A549 (cell line): ENCODE data around the gene GPR183.

Source experiments
- CEBPB ChIP-seq, 2 experiments: fragments of >200 bp in 1 of 2; sonication (Bioruptor Twin) in 1 of 2; formaldehyde crosslinking in 1 of 2; IDR thresholded peaks; 2 replicates each; pipeline ENCODE4 v1.6.1; 2012 to 2016
- JUN ChIP-seq, 2 experiments: fragments of >200 bp; sonication (Bioruptor Twin); formaldehyde crosslinking; IDR thresholded peaks; 2 replicates in 1 of 2; 3 replicates in 1 of 2; pipeline ENCODE4 v1.6.1; 2016 to 2017
- MAFK ChIP-seq: fragments of 450-650 bp; IDR thresholded peaks from 2 replicates; pipeline ENCODE4 v1.6.1; 2014; ENCODE audit not compliant: partially characterized antibody
- NPAS2 ChIP-seq: fragments of 250-450 bp; sonication (Bioruptor Pico); IDR thresholded peaks from 2 replicates; pipeline ENCODE4 v1.8.0; 2022; ENCODE audit warnings: mild to moderate bottlenecking, moderate library complexity, borderline replicate concordance
- POLR2A ChIP-seq: IDR thresholded peaks from 2 replicates; pipeline ENCODE4 v1.6.1; 2012; ENCODE audit warnings: mild to moderate bottlenecking, low read length
- RAD21 ChIP-seq, 2 experiments: fragments of >200 bp in 1 of 2; sonication (Bioruptor Twin) in 1 of 2; formaldehyde crosslinking in 1 of 2; IDR thresholded peaks in 1 of 2; conservative IDR thresholded peaks in 1 of 2; 2 replicates in 1 of 2; 3 replicates in 1 of 2; pipeline ENCODE4 v1.6.1; 2012 to 2018; ENCODE audit warnings: inconsistent platforms in 1 of 2
- RARB ChIP-seq: fragments of 250-450 bp; sonication (Bioruptor Pico); IDR thresholded peaks from 2 replicates; pipeline ENCODE4 v1.8.0; 2021; ENCODE audit warnings: mild to moderate bottlenecking, moderate library complexity
- RFX5 ChIP-seq: fragments of 450-650 bp; IDR thresholded peaks from 2 replicates; pipeline ENCODE4 v1.7.1; 2014; ENCODE audit warnings: antibody characterized with exemption, mild to moderate bottlenecking, moderate library complexity
- TF ChIP-seq, protein P1 (sequence below): fragments of >200 bp; sonication (Bioruptor Twin); formaldehyde crosslinking; IDR thresholded peaks from 3 replicates; pipeline ENCODE4 v1.5.1; 2016
- TF ChIP-seq, protein P2 (sequence below): IDR thresholded peaks from 2 replicates; pipeline ENCODE4 v1.6.1; 2012
- TF ChIP-seq, protein P3 (sequence below): fragments of 250-450 bp; sonication (Bioruptor Pico); IDR thresholded peaks from 2 replicates; pipeline ENCODE4 v1.5.0; 2021; ENCODE audit warnings: mild to moderate bottlenecking, moderate library complexity, borderline replicate concordance

DNA sequence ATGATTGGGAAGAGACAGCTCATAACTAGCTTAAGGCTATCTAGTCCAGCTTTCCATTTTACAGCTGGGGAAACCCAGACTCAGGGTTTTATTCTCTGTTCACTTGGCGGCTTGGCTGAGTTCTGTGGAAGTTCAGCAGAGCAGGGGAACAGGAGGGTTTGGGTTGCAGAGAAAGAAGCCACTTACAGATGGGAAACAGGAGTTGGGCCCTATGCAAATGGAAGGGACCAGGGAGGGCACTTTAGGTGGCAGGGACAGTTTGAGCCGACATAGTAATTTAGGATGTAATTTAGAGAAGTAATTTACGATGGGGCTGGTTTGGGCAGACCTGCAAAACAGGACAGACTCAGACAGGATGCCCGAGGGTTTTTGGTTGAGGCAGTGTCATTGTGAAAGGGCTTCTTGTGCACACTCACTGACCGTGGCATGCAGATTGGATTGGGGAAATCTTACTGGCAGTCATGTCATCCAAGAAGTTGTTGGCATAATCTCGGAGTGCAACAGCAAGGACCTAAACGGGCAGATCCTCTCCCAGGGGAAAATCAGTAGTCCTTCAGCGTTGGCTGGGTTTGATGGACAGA lies 47.3 kb upstream of the GPR183 start:
- TF ChIP-seq CEBPB (IDR thresholded peaks at IDR 0.05) (no peak), RARB (CRISPR knock-in tag) (no peak), POLR2A (no peak), NPAS2 (CRISPR knock-in tag) (no peak), JUN (IDR thresholded peaks at IDR 0.05) (no peak), RAD21 (conservative IDR thresholded peaks at IDR 0.05 in 1 of 2, IDR thresholded peaks at IDR 0.05 in 1 of 2) (no peak), MAFK (no peak), RFX5 (no peak)
- TF ChIP-seq, protein P1, sequence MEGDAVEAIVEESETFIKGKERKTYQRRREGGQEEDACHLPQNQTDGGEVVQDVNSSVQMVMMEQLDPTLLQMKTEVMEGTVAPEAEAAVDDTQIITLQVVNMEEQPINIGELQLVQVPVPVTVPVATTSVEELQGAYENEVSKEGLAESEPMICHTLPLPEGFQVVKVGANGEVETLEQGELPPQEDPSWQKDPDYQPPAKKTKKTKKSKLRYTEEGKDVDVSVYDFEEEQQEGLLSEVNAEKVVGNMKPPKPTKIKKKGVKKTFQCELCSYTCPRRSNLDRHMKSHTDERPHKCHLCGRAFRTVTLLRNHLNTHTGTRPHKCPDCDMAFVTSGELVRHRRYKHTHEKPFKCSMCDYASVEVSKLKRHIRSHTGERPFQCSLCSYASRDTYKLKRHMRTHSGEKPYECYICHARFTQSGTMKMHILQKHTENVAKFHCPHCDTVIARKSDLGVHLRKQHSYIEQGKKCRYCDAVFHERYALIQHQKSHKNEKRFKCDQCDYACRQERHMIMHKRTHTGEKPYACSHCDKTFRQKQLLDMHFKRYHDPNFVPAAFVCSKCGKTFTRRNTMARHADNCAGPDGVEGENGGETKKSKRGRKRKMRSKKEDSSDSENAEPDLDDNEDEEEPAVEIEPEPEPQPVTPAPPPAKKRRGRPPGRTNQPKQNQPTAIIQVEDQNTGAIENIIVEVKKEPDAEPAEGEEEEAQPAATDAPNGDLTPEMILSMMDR, result no peak
- TF ChIP-seq, protein P2, sequence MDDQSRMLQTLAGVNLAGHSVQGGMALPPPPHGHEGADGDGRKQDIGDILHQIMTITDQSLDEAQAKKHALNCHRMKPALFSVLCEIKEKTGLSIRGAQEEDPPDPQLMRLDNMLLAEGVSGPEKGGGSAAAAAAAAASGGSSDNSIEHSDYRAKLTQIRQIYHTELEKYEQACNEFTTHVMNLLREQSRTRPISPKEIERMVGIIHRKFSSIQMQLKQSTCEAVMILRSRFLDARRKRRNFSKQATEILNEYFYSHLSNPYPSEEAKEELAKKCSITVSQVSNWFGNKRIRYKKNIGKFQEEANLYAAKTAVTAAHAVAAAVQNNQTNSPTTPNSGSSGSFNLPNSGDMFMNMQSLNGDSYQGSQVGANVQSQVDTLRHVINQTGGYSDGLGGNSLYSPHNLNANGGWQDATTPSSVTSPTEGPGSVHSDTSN, result no peak
- TF ChIP-seq, protein P3, sequence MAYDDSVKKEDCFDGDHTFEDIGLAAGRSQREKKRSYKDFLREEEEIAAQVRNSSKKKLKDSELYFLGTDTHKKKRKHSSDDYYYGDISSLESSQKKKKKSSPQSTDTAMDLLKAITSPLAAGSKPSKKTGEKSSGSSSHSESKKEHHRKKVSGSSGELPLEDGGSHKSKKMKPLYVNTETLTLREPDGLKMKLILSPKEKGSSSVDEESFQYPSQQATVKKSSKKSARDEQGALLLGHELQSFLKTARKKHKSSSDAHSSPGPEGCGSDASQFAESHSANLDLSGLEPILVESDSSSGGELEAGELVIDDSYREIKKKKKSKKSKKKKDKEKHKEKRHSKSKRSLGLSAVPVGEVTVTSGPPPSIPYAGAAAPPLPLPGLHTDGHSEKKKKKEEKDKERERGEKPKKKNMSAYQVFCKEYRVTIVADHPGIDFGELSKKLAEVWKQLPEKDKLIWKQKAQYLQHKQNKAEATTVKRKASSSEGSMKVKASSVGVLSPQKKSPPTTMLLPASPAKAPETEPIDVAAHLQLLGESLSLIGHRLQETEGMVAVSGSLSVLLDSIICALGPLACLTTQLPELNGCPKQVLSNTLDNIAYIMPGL, result no peak
